ENCODE results near the gene HDGFL2.

Gene HDGFL2

GRCh38 chr19:4434391-4434790 lies 37.7 kb upstream of the HDGFL2 start:
- DNase-seq, result no peak
- H3K4me3 ChIP-seq (ENCODE audit: low read depth, low read length), result no peak overlapping the region
- H3K36me3 ChIP-seq, result peaks cover 95% of the 10 kb centered on the region
- H3K27me3 ChIP-seq (ENCODE audit: insufficient read depth, low read depth, severe bottlenecking), result no peaks in the 10 kb centered on the region
- no peaks in the 10 kb centered on the region for H3K9me3 ChIP-seq (ENCODE audit: severe bottlenecking)
- H3K27ac ChIP-seq, result no peak overlapping the region
- no peak for TF ChIP-seq CTCF (IDR thresholded peaks at IDR 0.05; ENCODE audit: low read depth, low read length)

- Histone ChIP-seq H3K27ac (no peak overlapping the region), H3K36me3 (peaks cover 95% of the 10 kb centered on the region), H3K9me3 (ENCODE audit: severe bottlenecking) (no peaks in the 10 kb centered on the region), H3K4me3 (ENCODE audit: low read depth, low read length) (no peak overlapping the region), H3K27me3 (ENCODE audit: insufficient read depth, low read depth, severe bottlenecking) (no peaks in the 10 kb centered on the region)
- no peak for DNase-seq
- TF ChIP-seq CTCF (IDR thresholded peaks at IDR 0.05; ENCODE audit: low read depth, low read length), result no peak
These were observed 35.9 kb upstream of the HDGFL2 start for GRCh38 chr19:4436231-4436630.

- H3K9me3 ChIP-seq (ENCODE audit: severe bottlenecking), result no peaks in the 10 kb centered on the region
- H3K4me3 ChIP-seq (ENCODE audit: low read depth, low read length), result no peak overlapping the region
- H3K27ac ChIP-seq, result no peak overlapping the region
- H3K36me3 ChIP-seq, result peaks cover 95% of the 10 kb centered on the region
- TF ChIP-seq CTCF (IDR thresholded peaks at IDR 0.05; ENCODE audit: low read depth, low read length), result no peak
- no peak for DNase-seq
- no peaks in the 10 kb centered on the region for H3K27me3 ChIP-seq (ENCODE audit: insufficient read depth, low read depth, severe bottlenecking)
These were observed 35.0 kb upstream of the HDGFL2 start for GRCh38 chr19:4437103-4437502.

GRCh38 chr19:4439243-4439642 lies 32.9 kb upstream of the HDGFL2 start:
- Histone ChIP-seq H3K27ac (no peak overlapping the region), H3K27me3 (ENCODE audit: insufficient read depth, low read depth, severe bottlenecking) (no peaks in the 10 kb centered on the region), H3K36me3 (peaks cover 92% of the 10 kb centered on the region), H3K9me3 (ENCODE audit: severe bottlenecking) (no peaks in the 10 kb centered on the region), H3K4me3 (ENCODE audit: low read depth, low read length) (no peak overlapping the region)
- no peak for DNase-seq
- TF ChIP-seq CTCF (IDR thresholded peaks at IDR 0.05; ENCODE audit: low read depth, low read length), result no peak

GRCh38 chr19:4441994-4442818 lies 29.9 kb upstream of the HDGFL2 start:
- H3K27me3 ChIP-seq (ENCODE audit: insufficient read depth, low read depth, severe bottlenecking), result no peaks in the 10 kb centered on the region
- H3K27ac ChIP-seq, result no peak overlapping the region
- no peak overlapping the region for H3K4me3 ChIP-seq (ENCODE audit: low read depth, low read length)
- H3K9me3 ChIP-seq (ENCODE audit: severe bottlenecking), result no peaks in the 10 kb centered on the region
- no peak for DNase-seq
- peaks cover 94% of the 10 kb centered on the region for H3K36me3 ChIP-seq
- TF ChIP-seq CTCF (IDR thresholded peaks at IDR 0.05; ENCODE audit: low read depth, low read length), result no peak

GRCh38 chr19:4442819-4443146 lies 29.3 kb upstream of the HDGFL2 start:
- DNase-seq, result no peak
- peaks cover 95% of the 10 kb centered on the region for H3K36me3 ChIP-seq
- no peak overlapping the region for H3K27ac ChIP-seq
- H3K9me3 ChIP-seq (ENCODE audit: severe bottlenecking), result no peaks in the 10 kb centered on the region
- no peak for TF ChIP-seq CTCF (IDR thresholded peaks at IDR 0.05; ENCODE audit: low read depth, low read length)
- H3K4me3 ChIP-seq (ENCODE audit: low read depth, low read length), result no peak overlapping the region
- H3K27me3 ChIP-seq (ENCODE audit: insufficient read depth, low read depth, severe bottlenecking), result no peaks in the 10 kb centered on the region
